ENCODE data around the gene ATG7. TPM values are rescaled to one million over a fixed set of nuclear protein-coding genes. Genes with fewer than 3 reads are reported as not detected.
"Not testable (repeated sequence)": the region's sequence is repeated elsewhere in the genome, so short reads cannot be mapped to it uniquely, and the experiment has no call there.

The ATG7 gene
- total RNA-seq, 1 donor: 92.4 TPM

DNA sequence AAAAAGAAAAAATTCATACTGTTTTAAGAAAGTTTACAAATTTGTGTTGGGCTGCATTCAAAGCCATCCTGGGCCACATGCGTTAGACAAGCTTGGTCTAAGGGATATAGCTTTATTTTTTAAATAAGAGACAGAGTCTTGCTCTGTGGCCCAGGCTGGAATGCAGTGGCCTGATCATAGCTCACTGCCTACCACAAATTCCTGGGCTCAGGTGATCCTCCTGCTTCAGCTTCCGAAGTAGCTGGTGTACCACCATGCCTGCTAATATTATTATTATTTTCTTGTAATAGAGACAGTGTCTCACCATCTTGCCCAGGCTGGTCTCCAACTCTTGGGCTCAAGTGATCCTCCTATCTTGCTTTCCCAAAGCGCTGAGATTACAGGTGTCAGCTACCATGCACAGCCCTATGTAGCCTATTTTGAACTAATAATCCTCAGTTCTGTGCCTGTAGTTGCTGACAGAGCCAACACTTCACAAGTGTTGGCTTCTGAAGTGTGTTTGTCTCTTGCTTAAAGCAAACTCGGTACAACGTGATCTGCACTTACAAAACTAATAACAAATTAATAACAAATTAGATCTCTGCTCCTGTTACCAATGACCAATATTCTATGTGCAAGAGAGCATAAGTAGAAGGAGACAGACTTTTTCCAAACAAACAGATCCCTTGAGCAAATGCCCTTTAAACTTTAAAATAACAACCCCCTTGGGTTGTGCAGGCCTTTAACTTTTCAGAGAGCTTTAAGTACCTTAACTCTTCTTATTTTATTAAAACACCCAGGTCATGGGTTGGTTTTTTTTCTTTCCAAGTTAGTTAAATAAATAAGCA, 236.4 kb downstream of the ATG7 start:
- Histone ChIP-seq H3K27me3 (ENCODE audit: insufficient read depth, low read length) (no peaks in the 10 kb centered on the region), H3K4me1 (ENCODE audit: insufficient read depth, low read length) (no peaks in the 10 kb centered on the region), H3K4me3 (ENCODE audit: low read length) (no peak overlapping the region), H3K9me3 (ENCODE audit: low read depth, low read length) (no peaks in the 10 kb centered on the region)

DNA sequence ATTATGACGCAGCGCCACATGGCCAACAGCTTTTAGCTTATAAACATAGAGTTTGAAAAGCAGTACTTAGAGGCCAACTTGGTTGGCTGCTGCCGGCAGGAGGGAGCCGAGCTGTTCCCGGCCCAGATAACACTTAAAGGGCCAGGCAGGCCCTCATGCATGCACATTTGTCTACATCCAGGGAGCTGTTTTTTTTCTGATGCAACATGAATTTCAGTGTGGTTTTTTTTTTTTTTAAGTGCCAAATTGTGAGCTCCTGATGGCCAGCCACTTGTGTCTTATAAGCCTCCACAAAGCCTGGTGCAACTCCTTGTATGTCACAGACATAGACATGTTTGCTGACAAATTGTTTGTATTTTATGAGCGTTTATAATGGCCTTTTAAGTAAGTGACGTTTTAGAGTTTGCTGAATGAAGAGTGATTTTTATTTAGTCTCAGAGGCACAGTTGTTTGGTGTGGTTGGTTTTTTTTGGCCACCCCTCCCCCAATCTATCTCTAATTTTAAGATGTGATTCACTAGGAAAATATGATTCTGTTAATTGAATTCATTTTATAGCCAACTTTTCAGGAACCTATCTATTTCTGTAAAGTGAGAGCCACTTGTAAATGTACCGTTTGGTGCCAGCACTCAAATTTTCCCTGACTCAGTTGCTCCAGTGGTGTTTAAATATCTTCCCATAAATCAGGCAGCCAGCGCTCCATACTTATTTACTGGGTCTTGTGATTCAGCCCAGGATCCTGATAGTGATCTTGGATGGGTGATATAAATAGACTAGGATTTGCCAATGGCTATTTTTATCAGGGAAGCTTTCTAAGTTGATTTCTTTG, 237.2 kb downstream of the ATG7 start:
- Histone ChIP-seq H3K4me3 (ENCODE audit: low read length) (no peak overlapping the region), H3K9me3 (ENCODE audit: low read depth, low read length) (no peaks in the 10 kb centered on the region), H3K27me3 (ENCODE audit: insufficient read depth, low read length) (no peaks in the 10 kb centered on the region), H3K4me1 (ENCODE audit: insufficient read depth, low read length) (no peaks in the 10 kb centered on the region)

DNA sequence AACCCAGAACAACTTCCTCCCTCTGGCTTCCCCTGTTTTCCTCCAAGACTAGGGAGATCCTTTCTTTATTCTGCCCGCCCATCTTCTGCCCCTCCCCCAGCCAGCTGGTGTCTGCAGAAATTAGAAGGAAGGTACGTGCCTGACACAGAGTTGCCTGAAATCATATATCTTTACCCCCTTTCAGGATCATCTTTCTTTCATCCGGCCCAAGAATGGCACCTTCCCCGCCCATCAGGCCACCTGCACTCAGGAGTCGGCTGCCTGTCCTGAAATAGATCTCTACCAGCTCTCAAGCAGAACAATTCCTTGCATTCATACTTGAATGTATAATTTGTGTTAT, 237.8 kb downstream of the ATG7 start:
- Histone ChIP-seq H3K4me3 (ENCODE audit: low read length) (no peak overlapping the region), H3K27me3 (ENCODE audit: insufficient read depth, low read length) (no peaks in the 10 kb centered on the region), H3K4me1 (ENCODE audit: insufficient read depth, low read length) (no peaks in the 10 kb centered on the region), H3K9me3 (ENCODE audit: low read depth, low read length) (no peaks in the 10 kb centered on the region)

DNA sequence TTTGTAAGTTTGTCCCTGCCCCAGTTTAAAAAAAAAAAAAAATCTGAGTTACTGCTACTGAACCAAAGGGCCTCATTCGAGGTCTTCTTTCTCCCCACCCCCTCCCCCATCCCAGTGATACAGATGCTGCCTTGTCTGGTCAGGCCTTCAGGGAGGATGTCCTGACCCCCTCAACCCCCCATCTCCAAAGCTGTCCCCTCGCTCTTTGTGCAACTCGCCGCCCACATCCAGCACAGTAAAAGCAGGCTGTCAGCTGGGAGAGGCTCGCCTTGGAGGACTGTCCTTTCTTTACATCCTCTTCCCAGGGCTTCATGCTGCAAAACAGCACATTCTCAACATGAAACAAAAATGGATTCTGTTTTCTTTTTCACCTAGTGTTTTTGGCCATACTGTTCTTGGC, 238.2 kb downstream of the ATG7 start:
- H3K27me3 ChIP-seq (ENCODE audit: insufficient read depth, low read length): no peaks in the 10 kb centered on the region
- H3K9me3 ChIP-seq (ENCODE audit: low read depth, low read length): no peaks in the 10 kb centered on the region
- H3K4me1 ChIP-seq (ENCODE audit: insufficient read depth, low read length): no peaks in the 10 kb centered on the region
- no peak overlapping the region for H3K4me3 ChIP-seq (ENCODE audit: low read length)

DNA sequence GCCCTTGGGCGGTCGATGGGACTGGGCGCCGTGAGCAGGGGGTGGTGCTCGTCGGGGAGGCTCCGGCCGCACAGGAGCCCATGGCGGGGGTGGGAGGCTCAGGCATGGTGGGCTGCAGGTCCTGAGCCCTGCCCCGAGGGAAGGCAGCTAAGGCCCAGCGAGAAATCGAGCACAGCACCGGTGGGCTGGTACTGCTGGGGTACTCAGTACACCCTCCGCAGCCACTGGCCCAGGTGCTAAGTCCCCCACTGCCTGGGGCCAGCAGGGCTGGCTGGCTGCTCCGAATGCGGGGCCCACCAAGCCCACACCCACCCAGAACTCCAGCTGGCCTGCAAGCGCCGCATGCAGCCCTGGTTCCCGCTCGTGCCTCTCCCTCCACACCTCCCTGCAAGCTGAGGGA, 239.4 kb downstream of the ATG7 start:
- not testable (repeated sequence) for H3K4me1 ChIP-seq (ENCODE audit: insufficient read depth, low read length); H3K27me3 ChIP-seq (ENCODE audit: insufficient read depth, low read length); H3K9me3 ChIP-seq (ENCODE audit: low read depth, low read length); H3K4me3 ChIP-seq (ENCODE audit: low read length)

DNA sequence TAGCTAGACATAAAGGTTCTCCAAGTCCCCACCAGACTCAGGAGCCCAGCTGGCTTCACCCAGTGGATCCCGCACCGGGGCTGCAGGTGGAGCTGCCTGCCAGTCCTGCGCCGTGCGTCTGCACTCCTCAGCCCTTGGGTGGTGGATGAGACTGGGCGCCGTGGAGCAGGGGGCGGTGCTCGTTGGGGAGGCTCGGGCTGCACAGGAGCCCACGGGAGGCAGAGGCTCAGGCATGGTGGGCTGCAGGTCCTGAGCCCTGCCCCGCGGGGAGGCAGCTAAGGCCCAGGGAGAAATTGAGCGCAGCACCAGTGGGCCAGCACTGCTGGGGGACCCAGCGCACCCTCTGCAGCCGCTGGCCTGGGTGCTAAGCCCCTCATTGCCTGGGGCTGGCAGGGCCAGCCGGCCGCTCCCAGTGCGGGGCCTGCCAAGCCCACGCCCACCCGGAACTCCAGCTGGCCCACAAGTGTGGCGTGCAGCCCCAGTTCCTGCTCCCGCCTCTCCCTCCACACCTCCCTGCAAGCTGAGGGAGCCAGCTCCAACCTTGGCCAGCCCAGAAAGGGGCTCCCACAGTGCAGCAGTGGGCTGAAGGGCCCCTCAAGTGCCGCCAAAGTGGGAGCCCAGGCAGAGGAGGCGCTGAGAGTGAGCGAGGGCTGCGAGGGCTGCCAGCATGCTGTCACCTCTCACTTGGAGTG, 241.1 kb downstream of the ATG7 start:
- not testable (repeated sequence) for H3K27me3 ChIP-seq (ENCODE audit: insufficient read depth, low read length); H3K4me3 ChIP-seq (ENCODE audit: low read length); H3K9me3 ChIP-seq (ENCODE audit: low read depth, low read length); H3K4me1 ChIP-seq (ENCODE audit: insufficient read depth, low read length)

DNA sequence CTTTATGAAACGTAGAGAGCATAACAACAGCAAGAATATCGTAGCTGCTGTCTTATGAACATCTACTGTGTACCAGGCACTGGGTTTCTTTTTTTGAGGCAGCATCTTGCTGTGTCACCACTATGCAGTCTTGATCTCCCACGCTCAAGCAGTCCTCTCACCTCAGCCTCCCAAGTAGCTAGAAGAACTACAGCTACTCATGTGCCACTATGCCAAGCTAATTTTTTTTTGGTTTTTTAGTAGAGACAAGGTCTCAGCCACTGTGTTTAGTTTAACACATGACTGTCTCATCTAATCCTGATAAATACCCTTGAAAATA, 241.6 kb downstream of the ATG7 start:
- Histone ChIP-seq H3K4me3 (ENCODE audit: low read length) (no peak overlapping the region), H3K27me3 (ENCODE audit: insufficient read depth, low read length) (no peaks in the 10 kb centered on the region)

DNA sequence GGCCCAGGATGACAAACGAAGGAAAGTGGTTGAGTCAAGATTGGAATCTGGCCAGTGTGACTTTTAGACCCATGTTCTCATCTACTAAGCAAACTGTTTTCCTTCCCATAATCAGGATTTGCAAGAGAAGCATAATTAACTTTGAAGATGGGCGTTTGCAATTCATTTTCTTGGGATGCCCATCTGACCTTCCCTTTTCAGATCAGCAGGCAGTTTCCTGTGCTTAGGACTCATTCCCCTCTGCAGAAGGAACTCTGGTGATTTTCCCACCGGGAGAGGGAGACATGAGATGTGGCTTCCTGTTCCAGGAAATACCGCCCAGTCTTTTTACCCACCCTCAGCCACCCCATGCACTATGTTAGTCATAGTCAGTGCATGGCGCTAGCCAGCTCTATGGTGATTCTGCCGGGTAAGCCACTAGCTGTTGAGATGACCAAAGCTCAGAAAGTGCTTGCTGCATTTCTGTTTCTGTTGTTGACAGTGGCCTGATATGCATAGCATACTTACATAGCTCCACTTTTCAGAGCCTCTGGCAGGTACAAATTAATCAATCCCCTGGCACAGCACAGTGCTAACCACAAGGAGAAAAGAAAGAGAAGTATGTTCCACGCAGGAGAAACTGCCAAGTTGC, 242.1 kb downstream of the ATG7 start:
- H3K4me1 ChIP-seq (ENCODE audit: insufficient read depth, low read length): no peaks in the 10 kb centered on the region
- no peaks in the 10 kb centered on the region for H3K27me3 ChIP-seq (ENCODE audit: insufficient read depth, low read length)
- no peak overlapping the region for H3K4me3 ChIP-seq (ENCODE audit: low read length)
- no peaks in the 10 kb centered on the region for H3K9me3 ChIP-seq (ENCODE audit: low read depth, low read length)

More for the DNA sequence above, 241.6 kb downstream of the ATG7 start:
- Histone ChIP-seq H3K4me1 (ENCODE audit: insufficient read depth, low read length) (no peaks in the 10 kb centered on the region), H3K9me3 (ENCODE audit: low read depth, low read length) (no peaks in the 10 kb centered on the region)

DNA sequence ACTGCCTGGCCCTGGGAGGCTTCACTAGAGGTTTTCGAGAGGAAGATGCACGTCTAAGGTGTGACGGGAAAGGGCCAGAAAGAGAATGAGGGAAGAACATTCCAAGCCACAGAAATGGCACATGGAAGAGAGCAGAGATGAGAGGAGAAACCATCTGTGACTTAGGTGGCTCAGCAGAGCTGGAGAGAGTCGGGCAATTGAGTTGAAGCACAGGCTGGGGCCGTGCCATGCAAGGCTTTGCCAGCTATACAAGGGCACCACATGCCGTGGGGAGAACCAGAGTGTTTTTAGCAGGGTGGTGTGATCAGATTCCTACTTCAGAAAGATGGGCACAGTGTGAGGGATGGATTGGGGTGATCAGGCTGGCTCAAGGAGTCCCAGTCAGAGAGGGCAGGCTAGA, 245.4 kb downstream of the ATG7 start:
- Histone ChIP-seq H3K4me1 (ENCODE audit: insufficient read depth, low read length) (no peaks in the 10 kb centered on the region), H3K4me3 (ENCODE audit: low read length) (no peak overlapping the region), H3K9me3 (ENCODE audit: low read depth, low read length) (no peaks in the 10 kb centered on the region)

DNA sequence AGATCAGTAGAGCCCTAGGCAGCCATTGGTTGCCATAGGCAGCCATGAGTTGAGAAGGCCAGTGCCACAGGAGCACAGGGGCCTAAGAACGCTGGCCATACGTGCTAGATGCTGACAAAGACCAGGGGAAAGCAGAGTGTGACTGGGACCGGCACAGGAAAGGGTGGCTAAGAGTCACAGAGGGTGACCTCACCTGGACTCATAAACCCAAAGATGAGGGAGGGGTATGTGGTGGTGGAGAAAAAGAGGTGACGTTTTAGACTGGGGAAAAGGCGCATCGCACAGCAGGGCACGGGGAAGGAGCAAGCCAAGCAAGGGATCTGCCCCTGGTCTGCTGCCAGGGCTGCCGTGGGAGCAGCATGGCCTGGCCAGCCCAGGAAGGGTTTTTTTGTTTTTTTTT, 249.0 kb downstream of the ATG7 start:
- no peaks in the 10 kb centered on the region for H3K9me3 ChIP-seq (ENCODE audit: low read depth, low read length)
- no peaks in the 10 kb centered on the region for H3K4me1 ChIP-seq (ENCODE audit: insufficient read depth, low read length)
- H3K4me3 ChIP-seq (ENCODE audit: low read length): no peak overlapping the region
- no peaks in the 10 kb centered on the region for H3K27me3 ChIP-seq (ENCODE audit: insufficient read depth, low read length)

More for the DNA sequence above, 245.4 kb downstream of the ATG7 start:
- no peaks in the 10 kb centered on the region for H3K27me3 ChIP-seq (ENCODE audit: insufficient read depth, low read length)

DNA sequence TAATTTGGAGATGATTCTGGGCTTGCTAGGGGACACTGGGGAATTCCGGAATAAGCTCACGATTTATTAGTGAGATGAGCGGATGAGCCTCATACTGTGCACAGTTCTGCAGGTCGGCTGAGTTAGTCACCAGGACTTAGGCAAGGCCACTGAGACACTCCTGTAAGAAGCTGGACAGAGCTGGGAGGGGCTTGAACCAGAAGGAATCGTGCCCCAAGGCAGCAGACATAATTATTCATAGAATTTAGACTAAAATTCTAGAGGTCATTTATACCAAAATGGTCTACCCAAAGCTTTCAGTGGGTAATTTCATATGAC, 250.2 kb downstream of the ATG7 start:
- Histone ChIP-seq H3K9me3 (ENCODE audit: low read depth, low read length) (no peaks in the 10 kb centered on the region), H3K4me3 (ENCODE audit: low read length) (no peak overlapping the region)

DNA sequence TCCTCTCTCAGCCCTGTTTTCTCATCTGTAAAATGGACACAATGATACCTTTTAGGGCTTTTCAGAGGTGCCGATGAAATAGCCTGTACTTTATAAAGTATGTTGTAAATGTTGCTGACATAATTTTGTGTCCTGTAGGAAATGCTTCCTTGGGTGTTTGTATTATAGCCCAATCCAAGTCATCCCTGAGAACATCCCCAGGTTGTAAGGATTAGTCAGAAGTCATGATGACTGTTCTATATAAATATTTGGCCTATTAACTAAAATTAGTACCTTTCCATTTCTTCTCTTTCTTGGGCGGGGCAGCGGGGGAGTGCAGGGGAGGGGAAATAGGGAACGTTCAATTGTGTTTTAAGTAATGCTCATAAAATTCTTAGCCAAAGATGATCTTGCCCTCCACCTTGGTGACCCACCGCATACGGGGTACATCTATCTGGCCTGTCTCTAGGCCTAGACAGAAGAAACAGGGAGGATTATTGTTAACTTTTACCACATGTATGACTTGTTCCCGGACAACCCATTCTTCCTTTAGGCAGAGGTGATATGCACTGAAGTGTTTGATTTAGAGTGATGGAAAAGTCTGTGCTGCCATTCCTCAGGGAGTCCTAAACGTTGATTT, 250.9 kb downstream of the ATG7 start:
- no peaks in the 10 kb centered on the region for H3K27me3 ChIP-seq (ENCODE audit: insufficient read depth, low read length)
- H3K4me1 ChIP-seq (ENCODE audit: insufficient read depth, low read length): no peaks in the 10 kb centered on the region
- H3K9me3 ChIP-seq (ENCODE audit: low read depth, low read length): no peaks in the 10 kb centered on the region
- no peak overlapping the region for H3K4me3 ChIP-seq (ENCODE audit: low read length)

More for the DNA sequence above, 250.2 kb downstream of the ATG7 start:
- Histone ChIP-seq H3K27me3 (ENCODE audit: insufficient read depth, low read length) (no peaks in the 10 kb centered on the region), H3K4me1 (ENCODE audit: insufficient read depth, low read length) (no peaks in the 10 kb centered on the region)

DNA sequence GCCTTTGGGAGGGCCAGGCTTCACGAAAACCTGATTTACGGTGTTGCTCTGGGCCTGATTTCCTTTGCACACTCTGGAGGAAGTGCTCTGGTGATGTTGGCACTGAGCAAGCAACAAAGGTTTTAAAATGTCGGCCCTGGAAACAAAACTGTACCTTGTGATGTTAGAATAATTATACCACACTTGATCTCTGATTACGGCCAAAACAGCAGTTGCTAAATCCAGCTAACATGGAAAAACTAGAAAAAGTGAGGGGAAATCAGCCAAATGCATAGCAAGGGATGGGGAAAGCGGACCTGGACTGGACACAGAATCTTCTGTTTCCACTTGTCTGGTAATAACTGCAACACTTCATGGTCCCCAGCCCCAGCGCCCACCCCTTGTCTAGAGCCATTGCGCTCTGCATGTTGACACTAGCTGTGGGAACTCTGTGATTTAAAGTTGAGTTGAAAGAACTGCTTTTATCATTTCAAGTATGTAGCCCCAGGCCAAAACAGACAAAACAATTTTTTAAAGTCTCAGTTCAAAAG, 251.4 kb downstream of the ATG7 start:
- H3K9me3 ChIP-seq (ENCODE audit: low read depth, low read length): no peaks in the 10 kb centered on the region
- H3K27me3 ChIP-seq (ENCODE audit: insufficient read depth, low read length): no peaks in the 10 kb centered on the region
- no peak overlapping the region for H3K4me3 ChIP-seq (ENCODE audit: low read length)
- H3K4me1 ChIP-seq (ENCODE audit: insufficient read depth, low read length): no peaks in the 10 kb centered on the region

DNA sequence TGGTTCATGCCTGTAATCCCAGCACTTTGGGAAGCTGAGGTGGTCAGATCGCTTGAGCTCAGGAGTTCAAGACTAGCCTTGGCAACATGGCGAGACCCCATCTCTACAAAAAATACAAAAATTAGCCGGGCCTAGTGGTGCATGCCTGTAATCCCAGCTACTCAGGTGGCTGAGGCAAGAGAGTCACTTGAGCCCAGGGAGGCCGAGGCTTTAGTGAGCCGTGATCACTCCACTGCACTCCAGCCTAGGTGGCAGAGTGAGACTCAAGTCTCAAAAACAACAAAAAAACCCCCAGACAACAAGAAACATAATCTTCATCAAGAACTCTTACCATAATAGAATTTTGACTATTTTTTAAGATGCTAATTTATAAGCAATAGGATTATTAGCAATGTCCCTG, 253.9 kb downstream of the ATG7 start:
- H3K4me1 ChIP-seq (ENCODE audit: insufficient read depth, low read length); H3K27me3 ChIP-seq (ENCODE audit: insufficient read depth, low read length); H3K9me3 ChIP-seq (ENCODE audit: low read depth, low read length); H3K4me3 ChIP-seq (ENCODE audit: low read length): not testable (repeated sequence)

DNA sequence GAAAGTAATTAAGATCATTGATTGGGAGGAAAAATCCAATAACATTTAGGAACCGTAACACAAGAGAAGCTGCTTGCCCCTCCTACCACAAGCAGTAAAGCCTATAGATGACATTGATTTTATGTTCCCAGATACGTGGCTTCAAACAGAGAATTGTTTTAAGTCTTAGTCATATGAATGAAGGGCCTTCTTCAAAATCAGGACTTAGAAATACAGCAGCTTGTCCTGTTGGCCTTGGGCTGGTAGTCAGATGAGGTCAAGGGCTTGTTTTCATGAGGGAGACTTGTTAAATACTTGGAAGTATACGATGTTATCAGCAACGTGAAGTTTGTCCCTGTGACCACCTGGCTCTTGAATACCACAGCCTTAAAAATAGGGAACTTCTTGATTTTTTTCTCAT, 257.1 kb downstream of the ATG7 start:
- Histone ChIP-seq H3K4me3 (ENCODE audit: low read length) (no peak overlapping the region), H3K9me3 (ENCODE audit: low read depth, low read length) (no peaks in the 10 kb centered on the region), H3K4me1 (ENCODE audit: insufficient read depth, low read length) (no peaks in the 10 kb centered on the region)

More for the DNA sequence above, 257.1 kb downstream of the ATG7 start:
- H3K27me3 ChIP-seq (ENCODE audit: insufficient read depth, low read length): no peaks in the 10 kb centered on the region

Data from mononuclear cell (primary cell).